Measurements from ENCODE around the gene HCAR2.
"Not testable (repeated sequence)": the region's sequence is repeated elsewhere in the genome, so short reads cannot be mapped to it uniquely, and the experiment has no call there.

HCAR2 gene

GRCh38 chr12:122715211-122715610 is 12.1 kb upstream of the HCAR2 start:
- DNase-seq, result peak; percentile 57 to 80

GRCh38 chr12:122713491-122714188 is 10.5 kb upstream of the HCAR2 start:
- not testable (repeated sequence) for DNase-seq

GRCh38 chr12:122711266-122711665 is 8.1 kb upstream of the HCAR2 start:
- DNase-seq, result peak; percentile 61 to 75

- DNase-seq, result not testable (repeated sequence)
Observed at GRCh38 chr12:122710341-122710740, 7.2 kb upstream of the HCAR2 start.

- not testable (repeated sequence) for DNase-seq
Observed at GRCh38 chr12:122709287-122709686, 6.1 kb upstream of the HCAR2 start.

- DNase-seq, result not testable (repeated sequence)
Observed at GRCh38 chr12:122703841-122704240, 684 bp upstream of the HCAR2 start.

GRCh38 chr12:122701481-122701880 is 1.7 kb downstream of the HCAR2 start:
- not testable (repeated sequence) for DNase-seq

GRCh38 chr12:122700038-122700710 is 3.0 kb downstream of the HCAR2 start:
- not testable (repeated sequence) for DNase-seq

GRCh38 chr12:122696922-122697321 is 6.2 kb downstream of the HCAR2 start:
- DNase-seq, result not testable (repeated sequence)

- no peak for DNase-seq
Observed at GRCh38 chr12:122691566-122691965, 11.6 kb downstream of the HCAR2 start.

GRCh38 chr12:122688291-122688690 is 14.9 kb downstream of the HCAR2 start:
- DNase-seq, result no peak

- DNase-seq, result no peak
Observed at GRCh38 chr12:122687086-122687485, 16.1 kb downstream of the HCAR2 start.

GRCh38 chr12:122686538-122686937 is 16.6 kb downstream of the HCAR2 start:
- no peak for DNase-seq

- no peak for DNase-seq
Observed at GRCh38 chr12:122684297-122684813, 18.8 kb downstream of the HCAR2 start.

- DNase-seq, result peak; percentile 92 to 95
Observed at GRCh38 chr12:122681814-122682213, 21.3 kb downstream of the HCAR2 start.

GRCh38 chr12:122680989-122681388 is 22.2 kb downstream of the HCAR2 start:
- peak in 1 of 2 donors; percentile 32 for DNase-seq

GRCh38 chr12:122676781-122677180 is 26.4 kb downstream of the HCAR2 start:
- not testable (repeated sequence) for DNase-seq

GRCh38 chr12:122676015-122676414 is 27.1 kb downstream of the HCAR2 start:
- not testable (repeated sequence) for DNase-seq

- DNase-seq, result no peak
Observed at GRCh38 chr12:122672515-122672914, 30.6 kb downstream of the HCAR2 start.

- no peak for DNase-seq
Observed at GRCh38 chr12:122669397-122670070, 33.6 kb downstream of the HCAR2 start.

GRCh38 chr12:122668268-122668667 is 34.9 kb downstream of the HCAR2 start:
- no peak for DNase-seq

- no peak for DNase-seq
Observed at GRCh38 chr12:122665759-122666158, 37.4 kb downstream of the HCAR2 start.

- no peak for DNase-seq
Observed at GRCh38 chr12:122665349-122665748, 37.8 kb downstream of the HCAR2 start.

All from inflammatory macrophage (primary cell).